Hepatocyte (in vitro differentiated cells): ENCODE data around the gene KIAA1549. TPM values are rescaled to one million over a fixed set of nuclear protein-coding genes. Genes with fewer than 3 reads are reported as not detected.

Experiments used
- DNase-seq: peaks from one replicate; pipeline ENCODE4 v3.0.0-alpha.2; 2016; ENCODE audit warnings: low spot score
- H2AFZ ChIP-seq: fragments of 200-600 bp; sonication (generic); 2 replicates; pipeline ENCODE4 v1.6.0; 2016; ENCODE audit warnings: antibody characterized with exemption, mild to moderate bottlenecking
- H3K27ac ChIP-seq: fragments of 200-600 bp; sonication (generic); 2 replicates; pipeline ENCODE4 v1.5.1; 2016; ENCODE audit warnings: mild to moderate bottlenecking
- H3K27me3 ChIP-seq: fragments of 200-600 bp; sonication (generic); 2 replicates; pipeline ENCODE4 v1.6.1; 2016
- H3K36me3 ChIP-seq: fragments of 200-600 bp; sonication (generic); replicated peaks from 2 replicates; pipeline ENCODE4 v1.5.1; 2016; ENCODE audit warnings: low read depth; ENCODE audit not compliant: insufficient read depth
- H3K4me1 ChIP-seq: fragments of 200-600 bp; sonication (generic); 2 replicates; pipeline ENCODE4 v1.5.1; 2016; ENCODE audit warnings: mild to moderate bottlenecking, moderate library complexity; ENCODE audit not compliant: insufficient read depth
- H3K4me2 ChIP-seq: fragments of 200-600 bp; sonication (generic); 2 replicates; pipeline ENCODE4 v1.6.0; 2016
- H3K4me3 ChIP-seq: fragments of 200-600 bp; sonication (generic); 2 replicates; pipeline ENCODE4 v1.5.1; 2016; ENCODE audit warnings: mild to moderate bottlenecking
- H3K79me2 ChIP-seq: fragments of 200-600 bp; sonication (generic); 2 replicates; pipeline ENCODE4 v1.6.0; 2017; ENCODE audit warnings: mild to moderate bottlenecking
- H3K9me2 ChIP-seq: fragments of 200-600 bp; sonication (generic); replicated peaks from 2 replicates; pipeline ENCODE4 v1.6.0; 2017; ENCODE audit warnings: mild to moderate bottlenecking; ENCODE audit not compliant: insufficient read depth
- H3K9me3 ChIP-seq: fragments of 200-600 bp; sonication (generic); 2 replicates; pipeline ENCODE4 v1.5.1; 2016; ENCODE audit warnings: low read depth, mild to moderate bottlenecking
- H4K20me1 ChIP-seq: fragments of 200-600 bp; sonication (generic); 2 replicates; pipeline ENCODE4 v1.6.0; 2016; ENCODE audit warnings: mild to moderate bottlenecking; ENCODE audit not compliant: insufficient read depth, poor library complexity, severe bottlenecking
- EZH2 ChIP-seq: fragments of 200-600 bp; sonication (generic); IDR thresholded peaks from 2 replicates; pipeline ENCODE4 v1.6.1; 2016; ENCODE audit warnings: antibody characterized with exemption, mild to moderate bottlenecking, borderline replicate concordance
- EZH2phosphoT487 ChIP-seq: fragments of 200-600 bp; sonication (generic); IDR thresholded peaks from one replicate; pipeline ENCODE4 v1.6.1; 2018; ENCODE audit warnings: antibody characterized with exemption, mild to moderate bottlenecking, low read depth, moderate library complexity; ENCODE audit not compliant: unreplicated experiment, severe bottlenecking
- WGBS: methylation state at CpG from one replicate; pipeline ENCODE4 v1.1.6; 2016; ENCODE audit warnings: low lambda C conversion rate; ENCODE audit errors: missing lambda C conversion rate; 5-methylcytosine and 5-hydroxymethylcytosine counted together
- polyA plus RNA-seq: library from polyadenylated mRNA; unstranded; fragments of >200 nt; fragmentation: Nextera tagmentation; extraction: Ambion mirVana; gene quantifications from 2 replicates; pipeline ENCODE4 v1.2.1, GENCODE V29; 2016
- total RNA-seq: library from RNA; depleted of rRNA; stranded (reverse); fragments of >200 nt; gene quantifications from 2 replicates; pipeline ENCODE4 v1.2.3, GENCODE V29; 2014
- TF ChIP-seq, protein P1 (sequence below): fragments of 200-600 bp; sonication (generic); IDR thresholded peaks from 2 replicates; pipeline ENCODE4 v1.5.1; 2016; ENCODE audit warnings: antibody characterized with exemption, mild to moderate bottlenecking; ENCODE audit not compliant: poor library complexity

KIAA1549 gene
- total and polyA plus RNA-seq, 2 experiments from 2014 or later: 3.4 to 7.3 TPM

GRCh38 chr7:138871065-138871813 lies 110.0 kb downstream of the KIAA1549 start:
- Histone ChIP-seq H3K4me3 (no peak overlapping the region), H3K36me3 (no peaks in the 10 kb centered on the region), H3K79me2 (no peaks in the 10 kb centered on the region), H3K9me2 (no peaks in the 10 kb centered on the region), H3K27ac (no peak overlapping the region), H4K20me1 (no peaks in the 10 kb centered on the region), H3K27me3 (no peaks in the 10 kb centered on the region), H3K4me2 (no peak overlapping the region), H2AFZ (no peak overlapping the region), H3K4me1 (no peaks in the 10 kb centered on the region), H3K9me3 (no peaks in the 10 kb centered on the region)
- DNase-seq: no peak
- TF ChIP-seq EZH2 (no peak), EZH2phosphoT487 (no peak)
- TF ChIP-seq, protein P1, sequence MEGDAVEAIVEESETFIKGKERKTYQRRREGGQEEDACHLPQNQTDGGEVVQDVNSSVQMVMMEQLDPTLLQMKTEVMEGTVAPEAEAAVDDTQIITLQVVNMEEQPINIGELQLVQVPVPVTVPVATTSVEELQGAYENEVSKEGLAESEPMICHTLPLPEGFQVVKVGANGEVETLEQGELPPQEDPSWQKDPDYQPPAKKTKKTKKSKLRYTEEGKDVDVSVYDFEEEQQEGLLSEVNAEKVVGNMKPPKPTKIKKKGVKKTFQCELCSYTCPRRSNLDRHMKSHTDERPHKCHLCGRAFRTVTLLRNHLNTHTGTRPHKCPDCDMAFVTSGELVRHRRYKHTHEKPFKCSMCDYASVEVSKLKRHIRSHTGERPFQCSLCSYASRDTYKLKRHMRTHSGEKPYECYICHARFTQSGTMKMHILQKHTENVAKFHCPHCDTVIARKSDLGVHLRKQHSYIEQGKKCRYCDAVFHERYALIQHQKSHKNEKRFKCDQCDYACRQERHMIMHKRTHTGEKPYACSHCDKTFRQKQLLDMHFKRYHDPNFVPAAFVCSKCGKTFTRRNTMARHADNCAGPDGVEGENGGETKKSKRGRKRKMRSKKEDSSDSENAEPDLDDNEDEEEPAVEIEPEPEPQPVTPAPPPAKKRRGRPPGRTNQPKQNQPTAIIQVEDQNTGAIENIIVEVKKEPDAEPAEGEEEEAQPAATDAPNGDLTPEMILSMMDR: no peak
- WGBS: 88% methylated on average over 20 of the region's 21 CpGs

GRCh38 chr7:138869353-138869752 lies 111.8 kb downstream of the KIAA1549 start:
- Histone ChIP-seq H3K9me2 (no peaks in the 10 kb centered on the region), H3K4me1 (no peaks in the 10 kb centered on the region), H3K27ac (no peak overlapping the region), H3K4me2 (no peak overlapping the region), H2AFZ (no peak overlapping the region), H3K9me3 (no peaks in the 10 kb centered on the region), H3K4me3 (no peak overlapping the region), H3K27me3 (no peaks in the 10 kb centered on the region), H3K36me3 (no peaks in the 10 kb centered on the region), H4K20me1 (no peaks in the 10 kb centered on the region), H3K79me2 (no peaks in the 10 kb centered on the region)
- DNase-seq: no peak
- WGBS: 98% methylated on average over 28 of the region's 30 CpGs
- TF ChIP-seq EZH2phosphoT487: no peak
- TF ChIP-seq EZH2: no peak
- TF ChIP-seq, protein P1: no peak

- H3K9me3 ChIP-seq: no peaks in the 10 kb centered on the region
- H4K20me1 ChIP-seq: no peaks in the 10 kb centered on the region
- no peaks in the 10 kb centered on the region for H3K79me2 ChIP-seq
- no peak overlapping the region for H3K27ac ChIP-seq
- WGBS: 98% methylated on average over 14 of the region's 14 CpGs
- TF ChIP-seq EZH2phosphoT487: no peak
- no peak for TF ChIP-seq EZH2
- TF ChIP-seq, protein P1: no peak
- H3K4me2 ChIP-seq: no peak overlapping the region
- no peaks in the 10 kb centered on the region for H3K36me3 ChIP-seq
- no peak overlapping the region for H3K4me3 ChIP-seq
- no peak for DNase-seq
- H3K9me2 ChIP-seq: no peaks in the 10 kb centered on the region
- H2AFZ ChIP-seq: no peak overlapping the region
- H3K4me1 ChIP-seq: no peaks in the 10 kb centered on the region
- H3K27me3 ChIP-seq: no peaks in the 10 kb centered on the region
Observed at GRCh38 chr7:138868711-138869110, 112.5 kb downstream of the KIAA1549 start.
